ENCODE measurements around the gene CLDN4. TPM values are rescaled to one million over a fixed set of nuclear protein-coding genes. Genes with fewer than 3 reads are reported as not detected.

Gene CLDN4
- polyA plus RNA-seq, 1 of the 3 experiments (the other 2 are of a cell fraction) = 5.9 TPM

GRCh38 chr7:73823873-73824592, 6.8 kb upstream of the CLDN4 start:
- Histone ChIP-seq H3K4me2 (no peak overlapping the region), H3K4me1 (ENCODE audit: control insufficient read depth in 1 of 2, insufficient read depth in 2 of 2, low read depth in 1 of 2, low read length in 1 of 2) (peaks cover 19 to 36% of the 10 kb centered on the region in 2 experiments), H3F3A (replicated peaks; ENCODE audit: insufficient read depth) (peaks cover 39% of the 10 kb centered on the region), H2AFZ (ENCODE audit: low read depth) (no peak overlapping the region), H3K27ac (ENCODE audit: low read depth in 2 of 2, low read length in 1 of 2) (peak overlapping the region in 1 of 2 experiments; percentile 93; a peak in 1 of 4 replicates), H3K27me3 (ENCODE audit: insufficient read depth) (no peaks in the 10 kb centered on the region), H3K4me3 (ENCODE audit: low read depth in 2 of 2, low read length in 1 of 2) (no peak overlapping the region), H3K36me3 (replicated peaks in 1 of 2; ENCODE audit: control insufficient read depth in 1 of 2, insufficient read depth in 2 of 2, low read length in 1 of 2) (no peaks in the 10 kb centered on the region), H3K79me2 (ENCODE audit: insufficient read depth) (no peaks in the 10 kb centered on the region), H4K20me1 (ENCODE audit: insufficient read depth) (no peaks in the 10 kb centered on the region), H3K9ac (no peak overlapping the region), H3K9me3 (no peaks in the 10 kb centered on the region), H3K9me2 (no peaks in the 10 kb centered on the region)
- DNase-seq = no peak
- POLR2A ChIA-PET = no interaction called here
- 95% methylated on average over 11 of the region's 11 CpGs for WGBS (ENCODE audit: low lambda C conversion rate)
- no peak for TF ChIP-seq TCF12 (IDR thresholded peaks at IDR 0.05)
- no peak for TF ChIP-seq TEAD4 (IDR thresholded peaks at IDR 0.05; ENCODE audit: borderline replicate concordance, insufficient read depth)
- CTCF ChIA-PET = interaction anchor here (3.3 to 6.3 kb wide), 5 partner anchors 13 to 32 kb away, joined by 26 to 48 read pairs (median 44); partner anchors contain the start of gene METTL27

GRCh38 chr7:73824986-73825385, 5.8 kb upstream of the CLDN4 start:
- 94% methylated on average over 9 of the region's 9 CpGs for WGBS (ENCODE audit: low lambda C conversion rate)
- DNase-seq = no peak
- Histone ChIP-seq H3F3A (replicated peaks; ENCODE audit: insufficient read depth) (peaks cover 38% of the 10 kb centered on the region), H3K4me2 (no peak overlapping the region), H3K9ac (no peak overlapping the region), H4K20me1 (ENCODE audit: insufficient read depth) (no peaks in the 10 kb centered on the region), H2AFZ (ENCODE audit: low read depth) (no peak overlapping the region), H3K27me3 (ENCODE audit: insufficient read depth) (no peaks in the 10 kb centered on the region), H3K9me3 (no peaks in the 10 kb centered on the region), H3K9me2 (no peaks in the 10 kb centered on the region), H3K4me1 (ENCODE audit: control insufficient read depth in 1 of 2, insufficient read depth in 2 of 2, low read depth in 1 of 2, low read length in 1 of 2) (peaks cover 19 to 46% of the 10 kb centered on the region in 2 experiments), H3K36me3 (replicated peaks in 1 of 2; ENCODE audit: control insufficient read depth in 1 of 2, insufficient read depth in 2 of 2, low read length in 1 of 2) (no peaks in the 10 kb centered on the region), H3K79me2 (ENCODE audit: insufficient read depth) (no peaks in the 10 kb centered on the region), H3K4me3 (ENCODE audit: low read depth in 2 of 2, low read length in 1 of 2) (no peak overlapping the region), H3K27ac (ENCODE audit: low read depth in 2 of 2, low read length in 1 of 2) (no peak overlapping the region)
- ChIA-PET CTCF (interaction anchor here (1.3 to 6.3 kb wide), 6 partner anchors 10 to 201 kb away, joined by 3 to 48 read pairs (median 30); partner anchors contain the start of gene METTL27), POLR2A (no interaction called here)
- no peak for TF ChIP-seq CHD2 (IDR thresholded peaks at IDR 0.05; ENCODE audit: low read length, partially characterized antibody)

GRCh38 chr7:73827567-73828106, 3.2 kb upstream of the CLDN4 start:
- Histone ChIP-seq H3K27ac (ENCODE audit: low read depth in 2 of 2, low read length in 1 of 2) (peak overlapping the region; percentile 5 to 94; a peak in 3 of 4 replicates), H3K79me2 (ENCODE audit: insufficient read depth) (no peaks in the 10 kb centered on the region), H3K27me3 (ENCODE audit: insufficient read depth) (no peaks in the 10 kb centered on the region), H3K9me2 (no peaks in the 10 kb centered on the region), H3K9ac (no peak overlapping the region), H3F3A (replicated peaks; ENCODE audit: insufficient read depth) (peaks cover 28% of the 10 kb centered on the region), H2AFZ (ENCODE audit: low read depth) (no peak overlapping the region), H3K9me3 (no peaks in the 10 kb centered on the region), H3K36me3 (replicated peaks in 1 of 2; ENCODE audit: control insufficient read depth in 1 of 2, insufficient read depth in 2 of 2, low read length in 1 of 2) (no peaks in the 10 kb centered on the region), H3K4me1 (ENCODE audit: control insufficient read depth in 1 of 2, insufficient read depth in 2 of 2, low read depth in 1 of 2, low read length in 1 of 2) (peaks cover 26 to 60% of the 10 kb centered on the region in 2 experiments), H3K4me2 (0 out of 2 replicates have a peak overlapping the region, but pooled peaks have one; percentile 52), H4K20me1 (ENCODE audit: insufficient read depth) (no peaks in the 10 kb centered on the region), H3K4me3 (ENCODE audit: low read depth in 2 of 2, low read length in 1 of 2) (no peak overlapping the region; a peak in 1 of 4 replicates)
- TF ChIP-seq SMC3 (IDR thresholded peaks at IDR 0.05; ENCODE audit: low read depth, low read length) = no peak
- no peak for TF ChIP-seq YY1 (IDR thresholded peaks at IDR 0.05; ENCODE audit: low read depth)
- peak; percentile 44 for TF ChIP-seq NFIC (IDR thresholded peaks at IDR 0.05; ENCODE audit: borderline replicate concordance)
- TF ChIP-seq POLR2AphosphoS5 (IDR thresholded peaks at IDR 0.05; ENCODE audit: low read depth, low read length) = no peak
- peak; percentile 19; the same call in 1 of the 2 replicates for TF ChIP-seq RAD21 (IDR thresholded peaks at IDR 0.05; ENCODE audit: low read length)
- TF ChIP-seq TCF12 (IDR thresholded peaks at IDR 0.05) = peak; percentile 24
- ChIA-PET POLR2A (interaction anchor here (1.2 to 2.4 kb wide), 3 partner anchors 10 to 16 kb away, joined by 3 to 10 read pairs (median 6); partner anchors contain the start of gene METTL27), CTCF (interaction anchor here (0.5 to 6.3 kb wide), 13 partner anchors 9 to 380 kb away, joined by 3 to 48 read pairs (median 5); partner anchors contain the start of gene METTL27)
- peak; percentile 88 for DNase-seq
- WGBS (ENCODE audit: low lambda C conversion rate) = 37% methylated on average over 7 of the region's 11 CpGs
